A673 (cell line): ENCODE results near the gene SMIM24. TPM values are rescaled to one million over a fixed set of nuclear protein-coding genes. Genes with fewer than 3 reads are reported as not detected.

Experiments used
- BruUV-seq: library from RNA; stranded (reverse); fragments of 400-500 nt; replicated peaks from 2 replicates; lab custom pipeline; 2021; lab: Mats Ljungman, UMichigan
- CTCF ChIA-PET: fragments of 300-600 bp; sonication (Branson Sonifier 250); formaldehyde crosslinking; loops from one replicate; lab custom pipeline; 2022; ENCODE audit warnings: antibody characterized with exemption; lab: Charles Lee
- POLR2A ChIA-PET: fragments of 300-600 bp; sonication (Branson Sonifier 250); formaldehyde crosslinking; loops from one replicate; lab custom pipeline; 2022; ENCODE audit warnings: antibody characterized with exemption; ENCODE audit not compliant: low non-redundant PET; lab: Charles Lee
- DNase-seq: peaks from one replicate; pipeline ENCODE4 v3.0.0-alpha.2; 2015; ENCODE audit warnings: low spot score
- H3K27ac ChIP-seq: fragments of 200-600 bp; sonication (generic); 2 replicates; pipeline ENCODE4 v1.5.1; 2016; ENCODE audit warnings: mixed run types, low read depth, mild to moderate bottlenecking, mixed read lengths, antibody characterized with exemption, low read length; ENCODE audit not compliant: poor library complexity, severe bottlenecking
- H3K27me3 ChIP-seq: fragments of 200-600 bp; sonication (generic); replicated peaks from 2 replicates; pipeline ENCODE4 v1.6.1; 2017; ENCODE audit warnings: mixed run types, low read depth, mild to moderate bottlenecking, mixed read lengths, antibody characterized with exemption, low read length; ENCODE audit not compliant: insufficient read depth, poor library complexity
- H3K36me3 ChIP-seq: fragments of 200-600 bp; sonication (generic); 2 replicates; pipeline ENCODE4 v1.6.1; 2016; ENCODE audit warnings: mixed run types, mild to moderate bottlenecking, mixed read lengths, antibody characterized with exemption, low read length; ENCODE audit not compliant: insufficient read depth, poor library complexity, severe bottlenecking
- H3K4me1 ChIP-seq: fragments of 200-600 bp; sonication (generic); 2 replicates; pipeline ENCODE4 v1.6.1; 2017; ENCODE audit warnings: mixed run types, mild to moderate bottlenecking, mixed read lengths, antibody characterized with exemption, low read length; ENCODE audit not compliant: insufficient read depth, poor library complexity, severe bottlenecking
- H3K4me3 ChIP-seq: fragments of 200-600 bp; sonication (generic); 2 replicates; pipeline ENCODE4 v1.5.1; 2016; ENCODE audit warnings: low read depth, mixed run types, mild to moderate bottlenecking, mixed read lengths, low read length; ENCODE audit not compliant: poor library complexity, severe bottlenecking
- H3K9me3 ChIP-seq: fragments of 200-600 bp; sonication (generic); 2 replicates; pipeline ENCODE4 v1.6.1; 2016; ENCODE audit warnings: mixed run types, low read depth, mild to moderate bottlenecking, mixed read lengths, antibody characterized with exemption, low read length; ENCODE audit not compliant: poor library complexity, severe bottlenecking
- EZH2 ChIP-seq: fragments of 200-600 bp; sonication (generic); IDR thresholded peaks from 2 replicates; pipeline ENCODE4 v1.6.1; 2017; ENCODE audit warnings: borderline replicate concordance, low read depth, mild to moderate bottlenecking, mixed read lengths, antibody characterized with exemption, low read length; ENCODE audit not compliant: poor library complexity, severe bottlenecking
- intact Hi-C: fragments of 100-400 bp; cut with micrococcal nuclease; formaldehyde crosslinking; loops from one replicate; pipeline ENCODE4 v1.10.0; 2022; ENCODE audit not compliant: unreplicated experiment
- total RNA-seq: library from RNA; stranded (reverse); gene quantifications from 2 replicates; pipeline ENCODE4 v1.2.3, GENCODE V29; 2021
- TF ChIP-seq, protein P1 (sequence below): fragments of 300-800, 200-600 bp; sonication (generic); conservative IDR thresholded peaks from 2 replicates; pipeline ENCODE4 v1.5.1; 2017; ENCODE audit warnings: low read depth, mild to moderate bottlenecking, antibody characterized with exemption, low read length, moderate library complexity, mixed read lengths

Gene SMIM24
- total RNA-seq, 1 experiment from 2014 or later = not detected

DNA sequence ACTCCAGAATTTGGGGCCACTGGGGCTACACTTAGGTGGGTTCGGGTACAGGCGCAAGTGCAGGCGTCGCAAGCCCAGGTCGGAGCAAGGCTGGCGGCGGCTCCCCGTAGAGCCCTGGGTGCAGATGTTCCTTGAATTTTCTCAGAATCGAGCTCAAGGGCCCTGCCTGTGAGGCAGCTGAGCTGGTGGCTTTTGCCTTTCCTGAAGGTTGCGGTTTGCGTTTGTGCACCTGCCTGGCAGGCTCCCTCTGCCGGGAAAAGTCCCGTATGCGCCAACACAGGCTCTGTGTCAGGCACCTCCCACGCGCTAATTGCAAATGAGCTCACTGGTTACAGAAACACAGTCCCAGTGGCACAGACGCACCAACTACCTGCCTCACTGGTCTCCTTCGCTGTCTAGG, 14.2 kb upstream of the SMIM24 start:
- intact Hi-C loops = no loop called here
- BruUV-seq = no TSS peak
- CTCF ChIA-PET = interaction anchor here (0.7 kb wide), 2 partner anchors 66 to 189 kb away, joined by 4 to 6 read pairs; no protein-coding TSS in a partner anchor
- Histone ChIP-seq H3K36me3 (peaks cover 32% of the 10 kb centered on the region), H3K9me3 (no peaks in the 10 kb centered on the region), H3K4me1 (no peaks in the 10 kb centered on the region), H3K4me3 (no peak overlapping the region), H3K27me3 (no peaks in the 10 kb centered on the region), H3K27ac (no peak overlapping the region)
- TF ChIP-seq, protein P1, sequence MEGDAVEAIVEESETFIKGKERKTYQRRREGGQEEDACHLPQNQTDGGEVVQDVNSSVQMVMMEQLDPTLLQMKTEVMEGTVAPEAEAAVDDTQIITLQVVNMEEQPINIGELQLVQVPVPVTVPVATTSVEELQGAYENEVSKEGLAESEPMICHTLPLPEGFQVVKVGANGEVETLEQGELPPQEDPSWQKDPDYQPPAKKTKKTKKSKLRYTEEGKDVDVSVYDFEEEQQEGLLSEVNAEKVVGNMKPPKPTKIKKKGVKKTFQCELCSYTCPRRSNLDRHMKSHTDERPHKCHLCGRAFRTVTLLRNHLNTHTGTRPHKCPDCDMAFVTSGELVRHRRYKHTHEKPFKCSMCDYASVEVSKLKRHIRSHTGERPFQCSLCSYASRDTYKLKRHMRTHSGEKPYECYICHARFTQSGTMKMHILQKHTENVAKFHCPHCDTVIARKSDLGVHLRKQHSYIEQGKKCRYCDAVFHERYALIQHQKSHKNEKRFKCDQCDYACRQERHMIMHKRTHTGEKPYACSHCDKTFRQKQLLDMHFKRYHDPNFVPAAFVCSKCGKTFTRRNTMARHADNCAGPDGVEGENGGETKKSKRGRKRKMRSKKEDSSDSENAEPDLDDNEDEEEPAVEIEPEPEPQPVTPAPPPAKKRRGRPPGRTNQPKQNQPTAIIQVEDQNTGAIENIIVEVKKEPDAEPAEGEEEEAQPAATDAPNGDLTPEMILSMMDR = no peak
- no peak for TF ChIP-seq EZH2
- POLR2A ChIA-PET = interaction anchor here (0.7 kb wide), 1 partner anchor 544 kb away, joined by 5 read pairs; no protein-coding TSS in a partner anchor
- DNase-seq = no peak

DNA sequence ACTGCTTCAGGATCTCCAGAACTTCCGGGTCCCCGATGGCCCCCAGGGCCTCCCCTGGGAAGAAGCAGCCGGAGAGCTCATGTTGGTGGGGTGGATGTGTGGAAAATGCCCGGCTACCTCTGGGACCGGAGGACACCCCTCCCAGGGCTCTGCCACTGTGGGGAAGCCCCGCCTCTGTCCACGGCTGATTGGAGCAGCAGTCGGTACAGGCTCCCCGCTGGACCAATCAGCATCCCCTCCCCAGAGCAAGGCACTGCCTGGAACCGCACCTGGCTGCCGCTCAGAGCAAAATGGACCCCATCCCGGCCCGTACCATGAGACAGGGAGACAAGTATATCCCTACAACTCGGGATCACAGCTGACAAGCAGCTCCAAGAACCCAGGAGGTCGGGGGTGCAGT, 13.7 kb upstream of the SMIM24 start:
- no peak for DNase-seq
- CTCF ChIA-PET = interaction anchor here (0.7 kb wide), 1 partner anchor 66 kb away, joined by 6 read pairs; no protein-coding TSS in a partner anchor
- Histone ChIP-seq H3K4me1 (no peaks in the 10 kb centered on the region), H3K36me3 (peaks cover 32% of the 10 kb centered on the region), H3K27ac (no peak overlapping the region), H3K27me3 (no peaks in the 10 kb centered on the region), H3K9me3 (no peaks in the 10 kb centered on the region), H3K4me3 (no peak overlapping the region)
- TF ChIP-seq, protein P1 = no peak
- TF ChIP-seq EZH2 = no peak
- POLR2A ChIA-PET = interaction anchor here (0.7 kb wide), 1 partner anchor 544 kb away, joined by 5 read pairs; no protein-coding TSS in a partner anchor
- intact Hi-C loops = no loop called here
- BruUV-seq = no TSS peak

DNA sequence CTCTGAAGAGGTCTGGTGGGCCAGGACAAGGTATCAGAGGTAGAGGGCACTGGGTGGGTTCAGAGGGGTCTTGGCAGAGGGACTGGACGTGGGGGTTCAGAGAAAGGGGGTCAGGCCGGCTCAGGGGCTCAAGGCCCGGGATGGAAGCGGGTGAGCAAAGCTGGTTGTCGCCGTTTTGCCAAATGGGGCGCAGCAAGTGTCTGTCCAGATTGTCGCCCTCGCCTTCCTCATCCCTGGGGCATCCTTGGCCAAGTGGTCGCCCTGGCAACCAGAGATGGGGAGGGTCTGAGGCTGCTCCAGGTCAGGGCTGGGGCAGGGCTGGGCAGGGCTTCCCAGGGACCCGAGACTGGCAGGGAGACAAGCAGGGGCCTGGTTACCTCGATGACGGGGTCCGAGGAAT, 13.3 kb upstream of the SMIM24 start:
- no peak overlapping the region for H3K4me3 ChIP-seq
- H3K36me3 ChIP-seq = peaks cover 32% of the 10 kb centered on the region
- no peak overlapping the region for H3K27ac ChIP-seq
- ChIA-PET CTCF (no interaction called here), POLR2A (no interaction called here)
- H3K9me3 ChIP-seq = no peaks in the 10 kb centered on the region
- no peak for DNase-seq
- H3K4me1 ChIP-seq = no peaks in the 10 kb centered on the region
- TF ChIP-seq, protein P1 = no peak
- TF ChIP-seq EZH2 = no peak
- intact Hi-C loops = no loop called here
- BruUV-seq = no TSS peak
- H3K27me3 ChIP-seq = no peaks in the 10 kb centered on the region
